OCI-LY3 (cell line): ENCODE measurements around the gene LRRC56.

Experiments used
- EZH2phosphoT487 ChIP-seq: fragments of 200-600 bp; shearing (Covaris generic); IDR thresholded peaks from 2 replicates; pipeline ENCODE4 v1.6.1; 2018; ENCODE audit warnings: antibody characterized with exemption, mixed run types, low read depth
- TF ChIP-seq, protein P1 (sequence below): fragments of 200-600, 300-600 bp; sonication (generic); IDR thresholded peaks from 2 replicates; pipeline ENCODE4 v1.5.1; 2014; ENCODE audit warnings: antibody characterized with exemption, low read length, low read depth

GRCh38 chr11:501683-502287, 35.5 kb upstream of the LRRC56 start:
- TF ChIP-seq, protein P1, sequence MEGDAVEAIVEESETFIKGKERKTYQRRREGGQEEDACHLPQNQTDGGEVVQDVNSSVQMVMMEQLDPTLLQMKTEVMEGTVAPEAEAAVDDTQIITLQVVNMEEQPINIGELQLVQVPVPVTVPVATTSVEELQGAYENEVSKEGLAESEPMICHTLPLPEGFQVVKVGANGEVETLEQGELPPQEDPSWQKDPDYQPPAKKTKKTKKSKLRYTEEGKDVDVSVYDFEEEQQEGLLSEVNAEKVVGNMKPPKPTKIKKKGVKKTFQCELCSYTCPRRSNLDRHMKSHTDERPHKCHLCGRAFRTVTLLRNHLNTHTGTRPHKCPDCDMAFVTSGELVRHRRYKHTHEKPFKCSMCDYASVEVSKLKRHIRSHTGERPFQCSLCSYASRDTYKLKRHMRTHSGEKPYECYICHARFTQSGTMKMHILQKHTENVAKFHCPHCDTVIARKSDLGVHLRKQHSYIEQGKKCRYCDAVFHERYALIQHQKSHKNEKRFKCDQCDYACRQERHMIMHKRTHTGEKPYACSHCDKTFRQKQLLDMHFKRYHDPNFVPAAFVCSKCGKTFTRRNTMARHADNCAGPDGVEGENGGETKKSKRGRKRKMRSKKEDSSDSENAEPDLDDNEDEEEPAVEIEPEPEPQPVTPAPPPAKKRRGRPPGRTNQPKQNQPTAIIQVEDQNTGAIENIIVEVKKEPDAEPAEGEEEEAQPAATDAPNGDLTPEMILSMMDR = no peak
- TF ChIP-seq EZH2phosphoT487 = no peak
